ENCODE data around the gene BAAT. TPM values are rescaled to one million over a fixed set of nuclear protein-coding genes. Genes with fewer than 3 reads are reported as not detected.

The BAAT gene
- total and polyA plus RNA-seq, 2 of the 4 experiments (the other 2 are of a cell fraction), result not detected

DNA sequence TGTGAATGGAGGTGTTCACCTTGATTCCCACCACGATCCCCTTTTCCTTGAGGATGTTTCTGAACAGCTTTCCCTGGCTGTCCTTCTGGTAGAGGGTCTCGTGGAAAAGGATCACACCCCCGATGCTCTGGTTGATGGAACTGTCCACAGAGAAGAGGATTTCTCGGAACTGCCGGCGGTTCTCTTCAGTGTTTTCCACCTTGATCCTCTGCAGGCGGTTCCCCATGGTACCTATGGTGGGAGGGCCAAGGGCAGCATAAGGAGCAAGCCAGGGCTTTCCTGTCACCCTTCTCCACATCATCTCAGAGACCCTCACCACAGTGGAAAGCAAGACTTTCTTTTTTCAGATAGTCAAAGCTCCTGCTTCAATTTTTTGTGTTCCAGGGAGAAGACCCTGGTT, 44.9 kb upstream of the BAAT start:
- Histone ChIP-seq H2BK15ac (ENCODE audit: low read depth, low read length) (no peak overlapping the region), H3K18ac (ENCODE audit: low read depth, low read length) (no peak overlapping the region), H3K27ac (ENCODE audit: insufficient read depth, low read length) (no peak overlapping the region), H3K9me3 (ENCODE audit: control insufficient read depth, insufficient read depth, low read length) (no peaks in the 10 kb centered on the region), H2BK120ac (ENCODE audit: low read depth, low read length) (no peak overlapping the region), H3K23ac (ENCODE audit: low read depth, low read length) (no peak overlapping the region), H2AFZ (replicated peaks; ENCODE audit: low read length, poor library complexity) (no peak overlapping the region), H2BK20ac (ENCODE audit: low read depth, low read length) (no peak overlapping the region), H4K91ac (ENCODE audit: insufficient read depth, low read depth, low read length) (no peak overlapping the region), H3K9me1 (ENCODE audit: insufficient read depth, low read length) (no peaks in the 10 kb centered on the region), H3K4me3 (ENCODE audit: insufficient read depth, low read depth, low read length) (no peak overlapping the region), H3K9ac (ENCODE audit: low read depth, low read length) (no peak overlapping the region), H3K27me3 (ENCODE audit: control insufficient read depth, insufficient read depth, low read length) (no peaks in the 10 kb centered on the region; the same call in none of the 2 replicates), H3K4ac (ENCODE audit: low read depth, low read length) (no peak overlapping the region), H4K5ac (ENCODE audit: low read depth, low read length) (no peak overlapping the region), H2AK5ac (ENCODE audit: low read depth, low read length) (no peak overlapping the region), H3K36me3 (ENCODE audit: control insufficient read depth, insufficient read depth, low read length) (no peaks in the 10 kb centered on the region), H3K56ac (ENCODE audit: extremely low read depth, insufficient read depth, low read length) (no peak overlapping the region), H4K20me1 (ENCODE audit: insufficient read depth, low read length) (no peaks in the 10 kb centered on the region), H2AK9ac (replicated peaks; ENCODE audit: low read depth, low read length, poor library complexity) (no peak overlapping the region), H3K14ac (replicated peaks; ENCODE audit: low read depth, low read length) (no peak overlapping the region), H3K79me1 (ENCODE audit: low read depth in 1 of 2, low read length in 2 of 2) (no peaks in the 10 kb centered on the region), H2BK5ac (ENCODE audit: low read depth, low read length, poor library complexity, severe bottlenecking) (no peak overlapping the region), H4K8ac (ENCODE audit: low read depth in 2 of 2, low read length in 2 of 2) (no peak overlapping the region), H3K4me2 (ENCODE audit: low read depth, low read length) (no peak overlapping the region), H3K4me1 (ENCODE audit: control insufficient read depth, insufficient read depth, low read length) (no peaks in the 10 kb centered on the region)
- intact Hi-C loops (cut with micrococcal nuclease) (no loop called here), dilution Hi-C loops (cut with HindIII; ENCODE audit: low sequenced_read_pairs, unreplicated experiment) (no loop called here), in situ Hi-C loops (cut with MboI; ENCODE audit: low sequenced_read_pairs) (no loop called here)
- no CpG with 5 or more reads among the region's 7 CpGs for WGBS, 2 experiments (ENCODE audit: extremely low coverage in 2 of 2, insufficient read length in 1 of 2)
- CTCF ChIA-PET, result no interaction called here
- no peak for DNase-seq
- ATAC-seq (ENCODE audit: low read depth), result no peak
- POLR2A ChIA-PET (ENCODE audit: unreplicated experiment), result no interaction called here
- no TSS peak for BruUV-seq (replicated peaks)
- no peak for TF ChIP-seq CEBPB (IDR thresholded peaks at IDR 0.05; ENCODE audit: low read depth, low read length)
- TF ChIP-seq, protein P1, sequence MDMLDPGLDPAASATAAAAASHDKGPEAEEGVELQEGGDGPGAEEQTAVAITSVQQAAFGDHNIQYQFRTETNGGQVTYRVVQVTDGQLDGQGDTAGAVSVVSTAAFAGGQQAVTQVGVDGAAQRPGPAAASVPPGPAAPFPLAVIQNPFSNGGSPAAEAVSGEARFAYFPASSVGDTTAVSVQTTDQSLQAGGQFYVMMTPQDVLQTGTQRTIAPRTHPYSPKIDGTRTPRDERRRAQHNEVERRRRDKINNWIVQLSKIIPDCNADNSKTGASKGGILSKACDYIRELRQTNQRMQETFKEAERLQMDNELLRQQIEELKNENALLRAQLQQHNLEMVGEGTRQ (IDR thresholded peaks at IDR 0.05; ENCODE audit: low read depth, low read length), result no peak
- TF ChIP-seq RCOR1 (IDR thresholded peaks at IDR 0.05; ENCODE audit: insufficient replicate concordance, low read length), result no peak
- TF ChIP-seq, protein P2, sequence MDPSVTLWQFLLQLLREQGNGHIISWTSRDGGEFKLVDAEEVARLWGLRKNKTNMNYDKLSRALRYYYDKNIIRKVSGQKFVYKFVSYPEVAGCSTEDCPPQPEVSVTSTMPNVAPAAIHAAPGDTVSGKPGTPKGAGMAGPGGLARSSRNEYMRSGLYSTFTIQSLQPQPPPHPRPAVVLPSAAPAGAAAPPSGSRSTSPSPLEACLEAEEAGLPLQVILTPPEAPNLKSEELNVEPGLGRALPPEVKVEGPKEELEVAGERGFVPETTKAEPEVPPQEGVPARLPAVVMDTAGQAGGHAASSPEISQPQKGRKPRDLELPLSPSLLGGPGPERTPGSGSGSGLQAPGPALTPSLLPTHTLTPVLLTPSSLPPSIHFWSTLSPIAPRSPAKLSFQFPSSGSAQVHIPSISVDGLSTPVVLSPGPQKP (IDR thresholded peaks at IDR 0.05; ENCODE audit: borderline replicate concordance, low read depth, low read length), result no peak
- no peak for TF ChIP-seq CHD1 (IDR thresholded peaks at IDR 0.05; ENCODE audit: low read depth, low read length)
- TF ChIP-seq FOS (IDR thresholded peaks at IDR 0.05; ENCODE audit: low read depth, low read length), result no peak

Data from IMR-90 (cell line).